ENCODE data around the gene DENR. TPM values are rescaled to one million over a fixed set of nuclear protein-coding genes. Genes with fewer than 3 reads are reported as not detected.
"Not testable (repeated sequence)": the region's sequence is repeated elsewhere in the genome, so short reads cannot be mapped to it uniquely, and the experiment has no call there.

The DENR gene
- total and polyA plus RNA-seq, 2 donors, result 42.1 to 56.8 TPM

- H3K4me1 ChIP-seq (ENCODE audit: control insufficient read depth in 2 of 2, insufficient read depth in 2 of 2, low read length in 2 of 2); H3K4me3 ChIP-seq (ENCODE audit: low read length in 2 of 2); H3K27me3 ChIP-seq (ENCODE audit: control insufficient read depth in 2 of 2, insufficient read depth in 1 of 2, low read length in 1 of 2); H3K27ac ChIP-seq (ENCODE audit: low read depth in 1 of 2, low read length in 1 of 2); H3K9me3 ChIP-seq (ENCODE audit: control insufficient read depth in 2 of 2, insufficient read depth in 1 of 2, low read length in 1 of 2); DNase-seq (ENCODE audit: low read depth in 6 of 9, low spot score in 9 of 9); H3K36me3 ChIP-seq (ENCODE audit: control insufficient read depth in 2 of 2, insufficient read depth in 2 of 2, low read length in 1 of 2): not testable (repeated sequence)
- WGBS, result 94% methylated on average over 10 of the region's 10 CpGs
Measured at GRCh38 chr12:122716658-122717057, 36.0 kb upstream of the DENR start, which contains the start of gene HCAR3. Gene HCAR3 (minus strand): TSS chr12:122716811. CDS start chr12:122716737, 74 bp downstream.

- Histone ChIP-seq H3K4me3 (ENCODE audit: low read length in 2 of 2) (no peak overlapping the region), H3K27ac (ENCODE audit: low read depth in 1 of 2, low read length in 1 of 2) (no peak overlapping the region), H3K9me3 (ENCODE audit: control insufficient read depth in 2 of 2, insufficient read depth in 1 of 2, low read length in 1 of 2) (no peaks in the 10 kb centered on the region), H3K36me3 (ENCODE audit: control insufficient read depth in 2 of 2, insufficient read depth in 2 of 2, low read length in 1 of 2) (no peaks in the 10 kb centered on the region), H3K4me1 (ENCODE audit: control insufficient read depth in 2 of 2, insufficient read depth in 2 of 2, low read length in 2 of 2) (peaks cover 0 to 8% of the 10 kb centered on the region in 2 donors), H3K27me3 (ENCODE audit: control insufficient read depth in 2 of 2, insufficient read depth in 1 of 2, low read length in 1 of 2) (no peaks in the 10 kb centered on the region)
- WGBS, result 94% methylated on average over 11 of the region's 11 CpGs
- no peak for DNase-seq (ENCODE audit: low read depth in 6 of 9, low spot score in 9 of 9)
Measured at GRCh38 chr12:122721057-122721545, 31.5 kb upstream of the DENR start.

GRCh38 chr12:122722387-122722786 lies 30.2 kb upstream of the DENR start:
- Histone ChIP-seq H3K27me3 (ENCODE audit: control insufficient read depth in 2 of 2, insufficient read depth in 1 of 2, low read length in 1 of 2) (no peaks in the 10 kb centered on the region), H3K4me3 (ENCODE audit: low read length in 2 of 2) (no peak overlapping the region), H3K36me3 (ENCODE audit: control insufficient read depth in 2 of 2, insufficient read depth in 2 of 2, low read length in 1 of 2) (no peaks in the 10 kb centered on the region), H3K9me3 (ENCODE audit: control insufficient read depth in 2 of 2, insufficient read depth in 1 of 2, low read length in 1 of 2) (no peaks in the 10 kb centered on the region), H3K27ac (ENCODE audit: low read depth in 1 of 2, low read length in 1 of 2) (no peak overlapping the region), H3K4me1 (ENCODE audit: control insufficient read depth in 2 of 2, insufficient read depth in 2 of 2, low read length in 2 of 2) (peaks cover 0 to 6% of the 10 kb centered on the region in 2 donors)
- WGBS, result 5% methylated on average over 1 of the region's 1 CpG
- DNase-seq (ENCODE audit: low read depth in 6 of 9, low spot score in 9 of 9), result no peak

DNA sequence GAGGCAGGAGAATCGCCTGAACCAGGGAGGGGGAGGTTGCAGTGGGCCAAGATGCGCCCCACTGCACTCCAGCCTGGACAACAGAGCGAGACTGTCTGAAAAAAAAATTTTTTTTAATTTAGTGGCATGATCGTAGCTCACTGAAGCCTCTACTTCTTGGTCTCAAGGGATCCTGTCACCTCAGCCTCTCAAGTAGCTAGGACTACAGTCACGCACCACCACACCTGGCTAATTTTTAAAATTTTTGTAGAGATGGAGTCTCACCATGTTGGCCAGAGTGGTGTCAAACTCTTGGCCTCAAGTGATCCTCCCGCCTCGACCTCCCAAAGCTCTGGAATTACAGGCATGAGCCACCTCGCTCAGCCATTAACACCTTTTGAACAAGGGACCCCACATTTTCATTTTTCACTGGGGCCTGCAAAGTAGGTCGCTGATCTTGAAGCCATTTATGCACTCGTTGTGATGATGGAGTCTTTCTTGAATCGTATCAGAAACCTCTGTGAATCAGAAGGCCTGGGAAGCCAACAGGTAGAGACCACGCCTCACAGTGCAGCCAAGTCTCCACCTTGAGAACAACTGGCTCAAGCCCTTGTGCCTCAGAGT lies 27.9 kb upstream of the DENR start:
- H3K4me3 ChIP-seq (ENCODE audit: low read length in 2 of 2), result no peak overlapping the region
- 94% methylated on average over 12 of the region's 12 CpGs for WGBS
- DNase-seq (ENCODE audit: low read depth in 6 of 9, low spot score in 9 of 9), result no peak
- no peaks in the 10 kb centered on the region for H3K36me3 ChIP-seq (ENCODE audit: control insufficient read depth in 2 of 2, insufficient read depth in 2 of 2, low read length in 1 of 2)
- H3K27ac ChIP-seq (ENCODE audit: low read depth in 1 of 2, low read length in 1 of 2), result no peak overlapping the region
- peaks cover 0 to 1% of the 10 kb centered on the region in 2 donors for H3K9me3 ChIP-seq (ENCODE audit: control insufficient read depth in 2 of 2, insufficient read depth in 1 of 2, low read length in 1 of 2)
- peaks cover 0 to 7% of the 10 kb centered on the region in 2 donors for H3K4me1 ChIP-seq (ENCODE audit: control insufficient read depth in 2 of 2, insufficient read depth in 2 of 2, low read length in 2 of 2)
- no peaks in the 10 kb centered on the region for H3K27me3 ChIP-seq (ENCODE audit: control insufficient read depth in 2 of 2, insufficient read depth in 1 of 2, low read length in 1 of 2)

GRCh38 chr12:122725452-122726079 lies 27.1 kb upstream of the DENR start:
- Histone ChIP-seq H3K36me3 (ENCODE audit: control insufficient read depth in 2 of 2, insufficient read depth in 2 of 2, low read length in 1 of 2) (no peaks in the 10 kb centered on the region), H3K4me1 (ENCODE audit: control insufficient read depth in 2 of 2, insufficient read depth in 2 of 2, low read length in 2 of 2) (peaks cover 0 to 16% of the 10 kb centered on the region in 2 donors), H3K27ac (ENCODE audit: low read depth in 1 of 2, low read length in 1 of 2) (peak overlapping the region in 1 of 2 donors; percentile 41), H3K4me3 (ENCODE audit: low read length in 2 of 2) (no peak overlapping the region), H3K9me3 (ENCODE audit: control insufficient read depth in 2 of 2, insufficient read depth in 1 of 2, low read length in 1 of 2) (peaks cover 0 to 1% of the 10 kb centered on the region in 2 donors), H3K27me3 (ENCODE audit: control insufficient read depth in 2 of 2, insufficient read depth in 1 of 2, low read length in 1 of 2) (no peaks in the 10 kb centered on the region)
- DNase-seq (ENCODE audit: low read depth in 6 of 9, low spot score in 9 of 9), result no peak
- WGBS, result 82% methylated on average over 6 of the region's 6 CpGs

- Histone ChIP-seq H3K4me3 (ENCODE audit: low read length in 2 of 2) (no peak overlapping the region), H3K36me3 (ENCODE audit: control insufficient read depth in 2 of 2, insufficient read depth in 2 of 2, low read length in 1 of 2) (no peaks in the 10 kb centered on the region), H3K9me3 (ENCODE audit: control insufficient read depth in 2 of 2, insufficient read depth in 1 of 2, low read length in 1 of 2) (peaks cover 0 to 1% of the 10 kb centered on the region in 2 donors), H3K27me3 (ENCODE audit: control insufficient read depth in 2 of 2, insufficient read depth in 1 of 2, low read length in 1 of 2) (no peaks in the 10 kb centered on the region), H3K27ac (ENCODE audit: low read depth in 1 of 2, low read length in 1 of 2) (peak overlapping the region in 1 of 2 donors; percentile 41), H3K4me1 (ENCODE audit: control insufficient read depth in 2 of 2, insufficient read depth in 2 of 2, low read length in 2 of 2) (peaks cover 0 to 21% of the 10 kb centered on the region in 2 donors)
- whole genome bisulfite sequencing, result 6% methylated on average over 5 of the region's 5 CpGs
- peak in 3 of 9 donors; percentile 13 to 35 (median 24) for DNase-seq (ENCODE audit: low read depth in 6 of 9, low spot score in 9 of 9)
Measured at GRCh38 chr12:122726080-122726558, 26.5 kb upstream of the DENR start.

- Histone ChIP-seq H3K27ac (ENCODE audit: low read depth in 1 of 2, low read length in 1 of 2) (no peak overlapping the region), H3K36me3 (ENCODE audit: control insufficient read depth in 2 of 2, insufficient read depth in 2 of 2, low read length in 1 of 2) (no peaks in the 10 kb centered on the region), H3K4me1 (ENCODE audit: control insufficient read depth in 2 of 2, insufficient read depth in 2 of 2, low read length in 2 of 2) (peaks cover 0 to 33% of the 10 kb centered on the region in 2 donors), H3K4me3 (ENCODE audit: low read length in 2 of 2) (peak overlapping the region in 1 of 2 donors; percentile 8), H3K9me3 (ENCODE audit: control insufficient read depth in 2 of 2, insufficient read depth in 1 of 2, low read length in 1 of 2) (peaks cover 0 to 1% of the 10 kb centered on the region in 2 donors), H3K27me3 (ENCODE audit: control insufficient read depth in 2 of 2, insufficient read depth in 1 of 2, low read length in 1 of 2) (no peaks in the 10 kb centered on the region)
- WGBS, result 96% methylated on average over 27 of the region's 27 CpGs
- no peak for DNase-seq (ENCODE audit: low read depth in 6 of 9, low spot score in 9 of 9)
Measured at GRCh38 chr12:122729583-122730214, 22.9 kb upstream of the DENR start.

DNA sequence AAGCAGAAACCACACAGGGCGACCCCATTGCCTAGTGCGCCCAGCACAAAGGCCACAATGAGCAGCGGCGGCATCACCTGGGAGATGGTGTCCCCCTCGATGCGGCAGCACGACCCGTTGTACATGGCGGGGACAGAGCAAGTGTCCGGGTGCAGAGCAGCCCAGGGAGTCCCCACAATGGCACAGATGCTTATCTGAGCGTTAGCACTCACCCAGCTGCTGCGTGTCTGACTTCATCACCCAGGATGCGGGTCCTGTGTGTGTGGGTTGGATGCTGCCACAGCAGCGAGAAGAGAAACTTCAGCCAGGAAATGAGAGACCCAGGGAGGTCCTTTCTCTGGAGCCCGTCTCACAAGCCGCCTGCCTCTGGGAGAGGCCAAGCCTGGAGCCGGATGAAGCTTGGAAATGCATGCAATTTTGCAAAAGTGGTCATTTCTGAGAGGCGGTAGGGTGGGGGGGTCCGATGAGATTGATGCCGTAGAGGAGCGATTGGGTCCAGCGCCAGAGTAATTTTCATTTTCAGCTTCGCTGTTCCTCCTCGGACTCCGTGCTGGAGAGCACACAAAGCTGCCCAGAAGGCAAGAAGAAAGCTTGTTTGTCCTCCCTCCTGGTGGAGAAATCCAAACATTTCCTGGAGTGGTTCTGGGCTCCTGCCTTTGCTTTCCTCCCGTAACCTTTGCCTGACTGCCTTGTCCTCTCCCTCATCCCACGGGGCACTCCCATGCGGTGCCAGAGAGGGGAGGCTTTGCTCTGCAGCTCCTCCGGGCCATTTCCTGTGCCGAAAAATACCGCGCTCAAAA lies 22.2 kb upstream of the DENR start, which contains the start of gene HCAR1:
HCAR1 (minus strand) TSS at position 630 of the 800 bp plus-strand sequence; CDS start at position 125, 505 bp downstream.
- Histone ChIP-seq H3K36me3 (ENCODE audit: control insufficient read depth in 2 of 2, insufficient read depth in 2 of 2, low read length in 1 of 2) (no peaks in the 10 kb centered on the region), H3K27ac (ENCODE audit: low read depth in 1 of 2, low read length in 1 of 2) (peak within 1 kb of the TSS in 1 of 2 donors; percentile 49), H3K27me3 (ENCODE audit: control insufficient read depth in 2 of 2, insufficient read depth in 1 of 2, low read length in 1 of 2) (no peaks in the 10 kb centered on the region), H3K4me1 (ENCODE audit: control insufficient read depth in 2 of 2, insufficient read depth in 2 of 2, low read length in 2 of 2) (peaks cover 0 to 33% of the 10 kb centered on the region in 2 donors), H3K4me3 (ENCODE audit: low read length in 2 of 2) (peak within 1 kb of the TSS in 1 of 2 donors; percentile 8), H3K9me3 (ENCODE audit: control insufficient read depth in 2 of 2, insufficient read depth in 1 of 2, low read length in 1 of 2) (peaks cover 0 to 1% of the 10 kb centered on the region in 2 donors)
- peak in 2 of 9 donors; percentile 28 to 56 for DNase-seq (ENCODE audit: low read depth in 6 of 9, low spot score in 9 of 9)
- 74% methylated on average over 32 of the region's 32 CpGs for WGBS

Measured in thymus (tissue), 11 donors.